GM10248 (cell line): ENCODE results near the gene RAP1A.
A peak's percentile ranks its signal among the peaks of the same experiment; 100 is the strongest.

Experiments used
- CTCF ChIA-PET: fragments of 300-600 bp; sonication (Branson Sonifier 250); formaldehyde crosslinking; extraction: SDS; loops from one replicate; lab custom pipeline; 2021; ENCODE audit warnings: antibody characterized with exemption; lab: Yijun Ruan, JAX
- POLR2A ChIA-PET: fragments of 350-650 bp; sonication (Branson Sonifier 250); formaldehyde crosslinking; extraction: SDS; loops from one replicate; lab custom pipeline; 2020; ENCODE audit warnings: antibody characterized with exemption; lab: Yijun Ruan, JAX
- DNase-seq: peaks from one replicate; pipeline ENCODE4 v3.0.0; 2012; ENCODE audit errors: extremely low spot score
- CTCF ChIP-seq: IDR thresholded peaks from 2 replicates; pipeline ENCODE4 v1.5.1; 2012; ENCODE audit warnings: mild to moderate bottlenecking, low read depth; ENCODE audit errors: extremely low read depth, missing control alignments, control extremely low read depth

The RAP1A gene

GRCh38 chr1:111595807-111596206 lies 23.8 kb upstream of the RAP1A start:
- CTCF ChIA-PET = interaction anchor here (1.0 to 13.1 kb wide), 4 partner anchors 8 to 87 kb away, joined by 3 to 94 read pairs (median 3); no protein-coding TSS in a partner anchor
- POLR2A ChIA-PET = no interaction called here
- no peak for TF ChIP-seq CTCF

GRCh38 chr1:111596499-111596898 lies 23.1 kb upstream of the RAP1A start:
- no peak for TF ChIP-seq CTCF
- DNase-seq = no peak
- CTCF ChIA-PET = interaction anchor here (1.3 to 13.1 kb wide), 2 partner anchors 9 to 87 kb away, joined by 3 to 94 read pairs; no protein-coding TSS in a partner anchor
- POLR2A ChIA-PET = no interaction called here

More at GRCh38 chr1:111595807-111596206, 23.8 kb upstream of the RAP1A start:
- no peak for DNase-seq

- ChIA-PET CTCF (interaction anchor here (4.3 kb wide), 1 partner anchor 89 kb away, joined by 24 read pairs; no protein-coding TSS in a partner anchor), POLR2A (no interaction called here)
- DNase-seq = no peak
- no peak for TF ChIP-seq CTCF
Measured at GRCh38 chr1:111597426-111597825, 22.2 kb upstream of the RAP1A start.

GRCh38 chr1:111598544-111598943 lies 21.0 kb upstream of the RAP1A start:
- no peak for TF ChIP-seq CTCF
- CTCF ChIA-PET = interaction anchor here (1.6 to 4.3 kb wide), 3 partner anchors 11 to 91 kb away, joined by 5 to 24 read pairs (median 7); no protein-coding TSS in a partner anchor
- POLR2A ChIA-PET = no interaction called here
- no peak for DNase-seq

- no peak for DNase-seq
- no peak for TF ChIP-seq CTCF
- POLR2A ChIA-PET = interaction anchor here (0.6 to 1.6 kb wide), 2 partner anchors 16 to 24 kb away, joined by 3 read pairs; no protein-coding TSS in a partner anchor
- CTCF ChIA-PET = interaction anchor here (0.9 to 4.3 kb wide), 10 partner anchors 9 to 92 kb away, joined by 3 to 24 read pairs (median 4); no protein-coding TSS in a partner anchor
Measured at GRCh38 chr1:111599781-111600693, 19.6 kb upstream of the RAP1A start.

GRCh38 chr1:111600886-111601386 lies 18.7 kb upstream of the RAP1A start:
- TF ChIP-seq CTCF = no peak
- ChIA-PET CTCF (interaction anchor here (0.6 to 4.3 kb wide), 9 partner anchors 10 to 93 kb away, joined by 3 to 24 read pairs (median 4); no protein-coding TSS in a partner anchor), POLR2A (interaction anchor here (1.6 kb wide), 1 partner anchor 23 kb away, joined by 3 read pairs; no protein-coding TSS in a partner anchor)
- DNase-seq = peak; percentile 57
